OCI-LY7 (cell line): Measurements from ENCODE around the gene KRT83.

ENCODE experiments used
- EZH2phosphoT487 ChIP-seq: fragments of 200-600 bp; sonication (generic); IDR thresholded peaks from 2 replicates; pipeline ENCODE4 v1.6.1; 2018; ENCODE audit warnings: low read depth, borderline replicate concordance, mild to moderate bottlenecking, mixed run types, antibody characterized with exemption, low read length, moderate library complexity, mixed read lengths
- TF ChIP-seq, protein P1 (sequence below): fragments of 200-600 bp; sonication (generic); conservative IDR thresholded peaks from 2 replicates; pipeline ENCODE4 v1.5.1; 2014; ENCODE audit warnings: mild to moderate bottlenecking, antibody characterized with exemption, low read length, moderate library complexity, mixed read lengths

DNA sequence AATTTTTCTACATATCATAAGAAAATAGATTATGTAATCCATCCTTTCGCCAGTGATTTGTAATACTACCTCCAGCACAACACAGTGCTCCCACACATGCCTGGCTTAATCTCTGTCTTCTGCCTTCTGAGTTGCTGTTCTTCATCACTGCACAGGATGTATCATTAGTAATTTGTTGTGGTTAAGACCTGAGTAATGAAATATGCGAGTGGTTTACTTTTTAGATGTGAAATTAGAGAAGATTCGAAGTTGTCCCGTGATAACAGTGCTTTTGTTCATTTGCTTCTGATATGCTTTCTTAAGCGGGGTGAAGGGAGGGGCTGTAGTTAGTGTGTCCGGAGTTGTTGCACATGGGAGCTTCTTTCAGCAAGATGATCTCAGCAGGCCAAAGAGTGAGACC, 28.0 kb upstream of the KRT83 start:
- TF ChIP-seq EZH2phosphoT487: no peak
- TF ChIP-seq, protein P1, sequence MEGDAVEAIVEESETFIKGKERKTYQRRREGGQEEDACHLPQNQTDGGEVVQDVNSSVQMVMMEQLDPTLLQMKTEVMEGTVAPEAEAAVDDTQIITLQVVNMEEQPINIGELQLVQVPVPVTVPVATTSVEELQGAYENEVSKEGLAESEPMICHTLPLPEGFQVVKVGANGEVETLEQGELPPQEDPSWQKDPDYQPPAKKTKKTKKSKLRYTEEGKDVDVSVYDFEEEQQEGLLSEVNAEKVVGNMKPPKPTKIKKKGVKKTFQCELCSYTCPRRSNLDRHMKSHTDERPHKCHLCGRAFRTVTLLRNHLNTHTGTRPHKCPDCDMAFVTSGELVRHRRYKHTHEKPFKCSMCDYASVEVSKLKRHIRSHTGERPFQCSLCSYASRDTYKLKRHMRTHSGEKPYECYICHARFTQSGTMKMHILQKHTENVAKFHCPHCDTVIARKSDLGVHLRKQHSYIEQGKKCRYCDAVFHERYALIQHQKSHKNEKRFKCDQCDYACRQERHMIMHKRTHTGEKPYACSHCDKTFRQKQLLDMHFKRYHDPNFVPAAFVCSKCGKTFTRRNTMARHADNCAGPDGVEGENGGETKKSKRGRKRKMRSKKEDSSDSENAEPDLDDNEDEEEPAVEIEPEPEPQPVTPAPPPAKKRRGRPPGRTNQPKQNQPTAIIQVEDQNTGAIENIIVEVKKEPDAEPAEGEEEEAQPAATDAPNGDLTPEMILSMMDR: no peak
